NCI-H1930 (cell line): ENCODE measurements around the gene FOXP1.

Experiments
- DNase-seq, 2 experiments: peaks; one replicate each; lab custom pipeline; 2025; lab: John Stamatoyannopoulos, UW

The FOXP1 gene

DNA sequence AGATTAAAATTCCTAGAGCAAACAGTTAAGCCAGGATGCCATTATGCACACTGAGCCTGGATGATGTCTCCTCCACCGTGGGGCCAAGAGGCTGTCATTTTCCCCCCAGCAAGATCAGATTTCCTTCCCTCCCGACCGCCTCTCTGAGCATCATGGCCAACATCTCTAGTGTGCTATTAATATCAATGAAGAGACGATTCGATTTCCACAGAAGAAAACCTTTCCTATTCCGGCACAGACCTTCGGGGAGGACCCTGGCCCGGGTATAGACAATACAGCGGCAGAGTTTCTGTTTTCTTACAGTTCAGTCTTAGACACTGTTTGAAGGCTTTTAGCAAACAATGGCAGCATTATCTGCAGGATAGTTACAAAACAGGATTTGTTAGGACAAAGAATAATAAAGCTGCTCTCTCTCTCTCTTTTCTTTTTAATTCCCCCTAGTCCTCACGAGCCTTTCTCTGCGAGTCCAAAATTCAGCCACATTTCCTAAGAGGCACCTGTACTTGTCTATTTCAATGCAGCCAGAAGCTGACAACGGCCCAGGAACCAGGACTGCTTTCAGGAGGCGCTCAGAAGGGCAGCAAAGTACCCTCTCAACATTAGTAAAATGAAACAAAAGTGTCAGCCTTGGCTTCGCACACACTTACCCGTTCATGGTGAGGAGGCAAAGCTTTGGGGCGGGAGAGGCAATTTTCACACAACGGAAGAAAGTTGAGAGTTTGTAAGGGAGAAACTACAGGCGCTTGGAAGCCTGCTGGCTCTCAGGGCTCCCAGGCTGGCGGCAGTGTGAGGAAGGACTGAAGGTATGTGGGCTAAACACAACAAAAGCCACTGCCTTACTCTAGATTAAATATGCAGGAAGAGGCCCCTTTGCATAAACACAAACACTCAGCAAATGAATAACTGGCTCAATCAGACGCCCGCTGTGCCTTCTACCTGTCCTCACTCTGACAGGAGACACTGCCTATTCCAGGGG lies 278.0 kb downstream of the FOXP1 start:
- DNase-seq: no peak

DNA sequence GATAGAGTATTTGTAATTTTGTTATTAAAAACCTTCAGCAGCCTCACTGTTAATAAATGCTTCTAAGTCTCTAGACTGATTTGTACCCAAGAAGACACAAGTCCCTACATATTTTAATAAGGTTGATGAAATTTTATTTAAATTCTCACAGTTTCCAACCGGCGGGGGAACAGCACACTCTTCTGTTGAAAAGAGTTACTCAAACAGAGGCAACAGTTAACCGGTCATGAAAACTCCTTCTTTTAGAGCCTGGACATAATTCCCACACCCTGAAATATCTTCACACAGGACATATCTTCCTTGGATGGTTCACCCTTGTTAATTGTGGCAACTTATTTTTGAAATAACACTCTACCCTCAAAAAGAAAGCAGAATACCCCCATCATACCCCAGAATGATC lies 278.8 kb downstream of the FOXP1 start:
- DNase-seq: no peak

GRCh38 chr3:71304247-71304646 lies 279.3 kb downstream of the FOXP1 start:
- no peak for DNase-seq

DNA sequence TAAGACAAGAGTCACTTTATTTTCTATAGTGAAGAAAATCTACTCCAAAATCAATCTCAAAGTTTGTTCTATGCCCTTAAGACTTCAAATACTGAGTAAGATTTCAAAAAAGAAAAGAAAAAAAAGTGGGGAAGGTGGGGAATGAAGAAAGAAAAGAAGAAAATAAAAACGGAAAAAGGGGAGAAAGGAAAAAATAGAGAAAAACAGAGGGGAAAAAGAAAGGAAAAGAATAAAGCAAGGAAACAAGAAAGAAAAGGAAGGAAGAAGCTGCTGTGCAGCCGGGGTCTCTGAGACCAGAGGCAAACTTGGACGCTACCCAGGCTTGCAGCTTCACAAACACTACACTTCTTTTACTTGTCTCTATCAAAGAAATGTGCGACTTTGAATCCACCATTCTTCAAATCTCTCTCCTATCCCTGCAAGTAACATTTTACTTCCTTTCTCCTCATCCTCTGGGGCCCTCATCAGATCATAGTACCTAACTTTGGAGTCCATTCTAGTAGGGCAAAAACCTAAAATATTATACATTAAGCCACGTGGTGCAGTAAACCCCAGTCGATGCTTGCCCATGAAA lies 279.8 kb downstream of the FOXP1 start:
- DNase-seq: no peak

GRCh38 chr3:71302604-71303003 lies 280.9 kb downstream of the FOXP1 start:
- DNase-seq: no peak

DNA sequence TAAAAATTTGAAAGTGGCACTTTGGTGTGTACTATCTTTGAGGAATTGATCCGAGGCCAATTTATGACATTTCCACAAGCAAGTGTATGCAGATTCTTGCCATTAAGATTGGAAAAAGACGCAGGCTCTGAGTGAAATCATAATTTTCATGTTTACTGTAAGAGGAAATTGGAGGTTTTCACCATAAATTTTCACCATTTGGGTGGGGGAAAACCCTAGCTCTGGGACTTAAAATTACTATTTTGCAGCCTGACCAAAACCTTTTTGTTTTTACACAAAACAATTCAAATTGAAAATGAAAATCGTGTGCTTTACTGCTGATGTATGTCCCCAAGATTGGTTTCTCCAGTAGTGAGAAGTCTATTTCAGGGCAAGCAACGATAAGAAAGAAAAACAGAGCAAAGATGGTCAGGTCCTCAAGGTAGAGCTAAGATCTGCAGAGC lies 282.6 kb downstream of the FOXP1 start:
- DNase-seq: no peak

GRCh38 chr3:71299160-71299559 lies 284.4 kb downstream of the FOXP1 start:
- DNase-seq: no peak

DNA sequence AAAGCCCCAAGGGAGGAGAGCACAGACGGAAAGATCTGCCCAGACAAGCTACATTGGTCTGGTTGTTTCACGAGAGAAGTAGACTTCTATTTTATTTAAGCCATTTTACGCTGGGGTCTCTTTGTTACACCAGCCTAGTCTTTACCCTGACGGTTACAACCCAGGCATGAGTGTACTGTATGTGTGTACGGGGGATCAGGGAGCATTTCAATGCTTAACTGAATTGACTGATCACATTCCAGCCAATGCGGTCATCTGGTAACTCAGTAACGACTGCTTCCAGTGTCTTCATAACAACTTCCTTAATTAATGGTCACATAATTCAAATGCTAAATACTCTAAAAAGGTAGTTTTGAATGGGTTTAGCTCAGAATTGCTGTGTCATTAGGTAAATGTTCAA lies 288.6 kb downstream of the FOXP1 start:
- no peak for DNase-seq

DNA sequence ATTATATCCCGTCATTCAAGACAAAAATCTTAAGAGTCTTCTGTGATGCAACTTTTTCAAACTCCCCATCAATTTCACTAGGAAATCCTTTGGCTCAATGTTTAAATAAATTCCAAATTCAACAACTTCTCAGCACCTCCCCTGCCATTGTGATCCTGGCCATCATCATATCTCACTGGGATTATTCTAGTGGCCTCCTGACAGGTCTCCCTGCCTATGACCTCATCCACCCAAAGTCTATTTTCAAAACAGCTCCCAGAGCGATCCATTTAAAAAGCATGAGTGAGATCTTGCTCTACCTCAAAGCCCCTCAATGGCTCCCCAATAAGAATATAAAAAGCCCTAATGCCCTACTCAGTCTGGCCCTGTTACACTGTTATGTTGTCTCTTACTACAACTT lies 293.2 kb downstream of the FOXP1 start:
- no peak for DNase-seq

DNA sequence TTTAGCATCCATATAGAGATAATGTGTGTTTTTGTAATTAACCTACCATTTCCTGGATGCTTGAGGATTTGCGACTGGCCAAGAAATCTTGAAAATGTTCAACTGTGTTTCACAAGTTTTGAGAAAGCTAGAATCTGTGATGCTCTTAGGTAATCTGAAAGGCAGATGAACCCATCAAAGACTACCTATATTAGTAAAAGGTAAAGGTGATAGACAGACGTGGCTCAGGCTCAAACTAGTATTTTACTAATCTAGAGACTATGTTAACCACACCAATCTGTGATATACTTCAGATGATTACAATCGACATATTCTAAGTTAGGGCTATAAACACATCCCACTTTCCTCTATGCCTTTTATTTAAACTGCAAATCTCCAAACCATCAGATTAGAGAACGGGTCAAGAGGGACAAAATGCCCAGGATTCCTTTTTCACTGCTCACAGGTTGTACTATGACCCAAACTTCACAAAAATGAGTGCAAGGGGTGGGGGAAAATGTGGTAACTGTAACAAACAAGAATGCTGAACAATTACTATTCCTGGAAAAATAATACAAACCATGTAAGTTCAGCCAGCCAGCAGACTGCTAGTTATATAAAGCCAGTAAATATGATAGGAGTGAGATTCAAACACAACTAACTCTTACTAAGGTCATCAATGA lies 295.1 kb downstream of the FOXP1 start:
- no peak for DNase-seq

GRCh38 chr3:71285086-71285485 lies 298.4 kb downstream of the FOXP1 start:
- no peak for DNase-seq

DNA sequence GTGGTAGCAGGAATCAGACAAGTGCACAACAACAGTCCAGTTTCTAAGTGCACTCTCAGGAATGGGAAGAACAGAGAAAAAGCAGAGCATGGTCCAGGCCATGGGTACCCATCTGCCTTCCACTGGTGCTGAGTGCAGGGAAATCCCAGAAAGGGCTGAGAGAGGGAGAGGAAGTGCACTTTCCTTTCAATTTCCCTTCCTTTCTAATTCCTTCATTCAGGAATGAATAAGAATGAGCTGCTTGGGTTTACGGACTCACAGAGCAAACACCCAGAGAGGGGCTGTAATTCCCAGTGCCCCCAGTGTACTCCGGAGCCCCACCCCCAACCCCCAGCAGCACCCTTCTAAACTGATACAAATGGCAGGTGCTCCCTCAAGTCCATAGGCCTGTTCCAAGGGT lies 300.6 kb downstream of the FOXP1 start:
- no peak for DNase-seq

- DNase-seq: no peak
Observed at GRCh38 chr3:71281280-71281679, 302.2 kb downstream of the FOXP1 start.

DNA sequence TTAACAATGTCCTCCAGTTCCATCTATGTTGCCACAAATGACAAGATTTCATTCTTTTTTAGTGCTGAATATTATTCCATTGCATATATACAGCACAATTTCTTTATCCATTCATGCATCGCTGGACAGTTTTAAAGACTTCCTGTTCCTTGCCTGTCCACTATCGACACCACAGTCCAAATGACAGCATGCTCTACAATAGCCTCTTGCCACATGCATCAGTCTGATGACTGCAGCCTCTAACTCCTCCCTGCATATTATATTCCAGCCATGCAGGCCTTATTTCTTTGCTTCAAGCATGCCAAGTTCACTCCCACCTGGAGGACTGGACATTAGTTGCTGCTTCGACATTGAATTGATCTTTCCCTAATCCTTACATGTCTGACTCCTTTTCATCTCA lies 306.2 kb downstream of the FOXP1 start:
- DNase-seq: no peak

DNA sequence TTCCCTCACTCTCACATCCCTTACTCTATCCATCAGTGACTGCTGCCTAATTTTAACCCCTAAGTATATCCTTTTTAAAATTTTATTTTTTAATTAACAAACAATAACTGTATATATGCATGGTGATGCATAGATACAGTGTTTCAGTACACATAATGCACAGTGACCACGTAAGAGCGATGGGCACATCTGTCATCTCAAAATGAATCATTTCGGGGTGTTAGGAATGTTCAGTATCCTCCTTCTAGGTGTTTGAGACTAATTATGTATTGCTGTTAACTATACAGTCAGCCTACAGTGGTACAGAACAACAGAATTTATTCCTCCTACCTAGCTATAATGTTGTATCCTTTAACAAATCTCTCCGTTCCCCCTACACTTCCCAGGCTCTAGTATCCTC lies 307.0 kb downstream of the FOXP1 start:
- DNase-seq: no peak

DNA sequence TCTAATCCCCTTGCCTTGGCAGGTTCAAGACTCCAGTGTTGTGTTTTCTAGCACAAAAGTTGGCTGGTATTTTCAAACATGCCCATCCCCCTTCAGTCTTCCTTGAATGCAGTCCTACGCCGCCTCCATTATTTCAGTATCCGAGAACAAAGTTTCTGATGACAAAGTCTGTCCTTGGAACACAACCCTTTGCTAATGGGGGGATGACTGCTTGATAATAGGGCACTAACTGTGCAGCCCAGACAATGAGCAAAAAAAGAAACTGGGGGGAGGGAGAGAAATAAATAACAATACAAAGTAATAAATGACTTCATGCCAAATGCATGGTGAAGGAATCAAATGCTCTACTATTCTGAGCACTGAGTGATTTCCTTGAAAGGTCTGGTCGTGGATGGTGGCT lies 310.1 kb downstream of the FOXP1 start:
- DNase-seq: no peak

GRCh38 chr3:71271596-71271995 lies 311.9 kb downstream of the FOXP1 start:
- no peak for DNase-seq

GRCh38 chr3:71269906-71270305 lies 313.6 kb downstream of the FOXP1 start:
- no peak for DNase-seq

DNA sequence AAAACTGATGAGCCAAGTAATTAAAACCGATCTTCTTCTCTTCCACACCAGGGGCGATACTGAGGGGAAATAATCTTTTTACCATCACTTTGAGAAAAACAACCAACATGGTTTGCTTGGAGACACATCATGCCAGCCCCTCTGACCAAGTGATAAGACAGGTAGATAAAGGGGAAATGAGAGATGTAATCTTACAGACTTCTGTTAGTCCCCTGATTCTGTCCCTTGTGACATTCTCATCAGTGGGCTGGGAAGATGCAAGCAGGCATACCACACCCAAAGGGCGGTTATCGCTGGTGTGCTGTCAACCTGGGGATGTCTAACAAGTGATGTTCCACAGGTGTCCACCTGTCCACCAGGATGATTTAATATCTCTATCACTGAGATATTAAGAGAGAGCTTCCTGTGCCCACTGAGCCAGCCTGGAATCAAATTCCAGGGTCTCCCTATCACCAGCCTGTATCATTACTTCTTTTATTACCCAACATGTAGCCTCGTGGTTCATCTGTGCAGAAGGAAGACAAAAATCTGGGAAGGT lies 315.0 kb downstream of the FOXP1 start:
- DNase-seq: no peak

- no peak for DNase-seq
Observed at GRCh38 chr3:71266875-71267274, 316.7 kb downstream of the FOXP1 start.

DNA sequence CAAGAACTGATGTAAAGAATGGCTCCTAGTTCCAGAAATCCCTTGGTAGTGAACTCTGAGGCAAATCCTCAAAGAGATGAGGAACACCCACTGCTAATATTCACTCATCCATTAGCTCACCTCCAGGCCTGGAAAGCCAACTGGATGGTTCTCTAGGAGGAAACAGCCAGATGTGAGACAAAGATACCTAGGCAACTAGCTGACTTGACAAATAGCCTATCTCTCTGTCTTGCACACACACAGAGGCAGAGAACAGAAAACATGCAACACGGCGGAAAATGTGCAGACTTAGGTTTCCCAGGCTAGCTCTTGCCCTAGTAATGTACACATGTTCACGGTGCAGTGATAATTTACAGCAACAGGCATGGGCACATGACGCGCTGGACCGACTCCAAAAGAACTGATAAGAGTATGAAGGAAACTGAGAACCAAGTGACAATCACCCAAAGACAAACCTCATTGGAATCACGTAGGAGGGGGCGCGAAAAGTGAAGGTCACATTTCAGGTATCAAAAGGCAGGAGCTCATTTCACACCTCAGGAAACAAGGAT lies 318.1 kb downstream of the FOXP1 start:
- DNase-seq: no peak

- DNase-seq: no peak
Observed at GRCh38 chr3:71264840-71265239, 318.7 kb downstream of the FOXP1 start.
